HG03060 (cell line): ENCODE data around the gene SDHAF4.
"Not testable (repeated sequence)": the region's sequence is repeated elsewhere in the genome, so short reads cannot be mapped to it uniquely, and the experiment has no call there.

Experiments
- ATAC-seq: cut with Tn5 transposase; IDR thresholded peaks from one replicate; pipeline ENCODE4 v1.9.1; 2021; ENCODE audit warnings: low read depth, moderate number of reproducible peaks; ENCODE audit not compliant: unreplicated experiment

The SDHAF4 gene

GRCh38 chr6:70590400-70590799 is 23.7 kb downstream of the SDHAF4 start:
- ATAC-seq: no peak

DNA sequence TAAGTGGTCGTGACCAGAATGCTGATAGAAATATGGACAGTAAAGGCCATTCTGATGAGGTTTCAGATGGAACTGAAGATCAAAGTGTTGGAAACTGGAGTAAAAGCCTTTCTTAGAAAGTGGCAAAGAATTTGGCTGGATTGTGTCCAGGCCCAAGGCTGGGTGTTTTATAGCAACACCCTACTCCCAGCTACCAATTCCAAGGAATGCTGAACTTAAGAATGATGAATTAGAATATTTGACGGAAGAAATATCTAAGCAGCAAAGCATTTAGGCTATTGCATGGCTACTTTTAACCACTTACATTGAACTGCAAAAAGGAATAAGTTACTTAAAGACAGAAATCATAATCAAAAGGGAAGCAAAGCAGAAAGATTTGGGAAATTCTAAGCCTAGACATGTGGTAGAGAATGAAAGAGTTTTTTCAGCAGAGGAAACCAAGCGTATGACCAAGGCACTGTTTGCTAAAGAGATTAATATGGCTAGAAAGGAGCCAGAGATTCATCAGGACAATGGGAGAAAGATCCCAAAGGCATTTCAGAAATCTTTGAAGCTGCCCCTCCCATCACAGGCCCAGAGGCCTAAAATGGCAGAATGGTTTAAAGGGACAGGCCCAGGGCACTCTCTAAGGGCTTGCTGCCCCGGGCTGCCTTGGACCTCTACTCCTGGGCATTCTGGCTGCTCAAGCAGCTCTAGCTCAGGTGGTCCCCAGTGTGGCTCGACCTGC is 25.8 kb downstream of the SDHAF4 start:
- no peak for ATAC-seq

DNA sequence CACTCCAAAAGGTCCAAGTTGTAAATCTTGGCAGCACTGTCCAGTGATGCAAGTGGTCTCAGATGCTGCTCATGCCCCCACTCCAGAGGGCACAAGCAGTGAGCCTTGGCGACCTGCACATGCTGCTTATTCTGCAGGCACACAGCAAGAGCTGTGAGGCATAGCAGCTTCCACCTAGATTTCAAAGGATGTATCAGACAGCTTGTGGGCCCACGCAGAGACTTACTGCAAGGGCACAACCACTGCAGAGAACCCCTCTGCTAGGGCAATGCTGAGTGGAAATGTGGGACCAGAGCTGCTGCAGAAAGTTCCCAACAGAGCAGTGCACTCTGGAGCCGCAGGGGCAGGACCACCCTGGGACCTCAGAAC is 26.4 kb downstream of the SDHAF4 start:
- no peak for ATAC-seq

DNA sequence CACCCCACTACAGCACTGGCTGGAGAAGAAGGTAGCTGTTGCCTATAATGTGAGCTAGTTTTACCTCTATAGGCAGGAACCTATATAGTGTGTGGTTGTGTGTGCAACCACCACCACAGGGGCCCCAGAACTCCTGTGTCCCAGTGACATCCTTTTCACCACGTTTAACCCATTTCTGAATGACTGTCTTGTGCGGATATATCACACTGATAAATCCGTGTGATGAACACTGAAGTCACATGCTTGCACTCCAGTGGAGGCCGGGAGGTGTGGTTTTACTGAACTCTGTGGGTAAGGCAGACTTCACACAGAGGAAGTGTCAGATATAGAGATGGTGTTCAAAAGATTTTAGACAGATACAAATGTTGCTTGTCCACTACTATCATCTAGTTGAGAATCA is 32.5 kb downstream of the SDHAF4 start:
- no peak for ATAC-seq

DNA sequence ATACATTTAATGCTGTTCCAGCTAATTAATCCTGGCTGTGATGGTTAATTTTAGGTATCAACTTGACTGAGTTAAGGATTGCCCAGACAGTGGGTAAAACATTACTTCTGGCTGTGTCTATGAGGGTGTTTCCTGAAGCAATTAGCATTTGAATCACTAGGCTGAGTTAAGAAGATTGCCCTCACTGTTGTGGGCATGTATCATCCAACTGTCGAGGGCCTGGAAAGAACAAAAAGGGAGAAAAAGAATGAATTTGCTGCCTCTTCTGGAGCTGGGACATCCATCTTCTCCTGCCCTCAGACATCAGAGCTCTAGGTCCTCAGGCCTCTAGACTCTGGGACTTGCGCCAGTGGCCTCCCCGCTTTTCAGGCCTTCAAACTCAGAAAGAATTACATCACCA is 34.3 kb downstream of the SDHAF4 start:
- no peak for ATAC-seq

- ATAC-seq: no peak
These were observed 37.5 kb downstream of the SDHAF4 start for GRCh38 chr6:70604254-70604653.

DNA sequence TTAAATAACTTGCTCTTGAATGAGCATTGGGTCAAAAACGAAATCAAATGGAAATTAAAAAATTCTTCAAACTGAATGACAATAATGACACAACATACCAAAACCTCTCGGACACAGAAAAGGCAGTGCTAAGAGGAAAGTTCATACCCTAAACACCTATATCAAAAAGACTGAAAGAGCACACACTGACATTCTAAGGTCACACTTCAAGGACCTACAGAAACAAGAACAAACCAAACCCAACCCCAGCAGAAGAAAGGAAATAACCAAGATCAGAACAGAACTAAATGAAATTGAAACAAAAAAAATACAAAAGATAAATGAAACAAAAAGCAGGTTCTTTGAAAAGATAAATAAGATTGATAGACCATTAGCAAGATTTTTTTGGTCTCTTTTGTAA is 40.6 kb downstream of the SDHAF4 start:
- not testable (repeated sequence) for ATAC-seq

DNA sequence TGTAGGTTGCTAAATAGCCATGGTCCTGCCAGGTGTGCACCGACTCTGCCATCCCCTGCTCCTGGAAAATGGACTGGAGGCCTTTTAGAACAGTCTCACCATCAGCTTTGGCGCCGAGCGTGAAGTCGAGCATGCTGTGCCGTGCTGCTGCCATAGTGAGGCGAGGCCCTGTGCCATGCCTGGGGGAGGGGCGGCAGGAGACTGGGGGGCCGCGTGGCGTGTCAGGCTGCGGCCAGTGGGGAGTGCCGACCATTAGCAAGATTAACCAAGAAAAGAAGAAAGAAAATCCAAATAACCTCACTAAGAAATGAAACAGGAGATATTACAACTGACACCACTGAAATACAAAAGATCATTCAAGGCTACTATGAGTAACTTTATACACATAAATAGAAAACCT is 42.5 kb downstream of the SDHAF4 start:
- not testable (repeated sequence) for ATAC-seq

GRCh38 chr6:70616728-70617260 is 50.1 kb downstream of the SDHAF4 start:
- no peak for ATAC-seq

DNA sequence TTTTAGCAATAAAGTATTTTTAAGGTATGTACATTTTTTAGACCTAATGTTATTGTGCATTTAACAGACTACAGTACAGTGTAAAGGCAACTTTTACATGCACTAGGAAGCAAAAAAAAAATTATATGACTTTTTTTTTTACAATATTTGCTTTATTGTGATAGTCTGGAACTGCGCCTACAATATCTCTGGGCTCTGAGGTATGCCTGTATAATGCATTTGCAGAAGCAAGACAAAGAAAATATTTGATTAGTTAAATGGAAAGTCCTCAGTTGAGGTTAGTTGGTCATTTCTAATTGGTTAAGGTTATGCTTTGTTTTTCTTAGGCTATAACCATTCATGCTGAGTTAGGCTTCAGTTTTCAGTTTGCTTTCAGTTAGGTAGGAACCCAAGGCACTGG is 54.0 kb downstream of the SDHAF4 start:
- ATAC-seq: no peak

DNA sequence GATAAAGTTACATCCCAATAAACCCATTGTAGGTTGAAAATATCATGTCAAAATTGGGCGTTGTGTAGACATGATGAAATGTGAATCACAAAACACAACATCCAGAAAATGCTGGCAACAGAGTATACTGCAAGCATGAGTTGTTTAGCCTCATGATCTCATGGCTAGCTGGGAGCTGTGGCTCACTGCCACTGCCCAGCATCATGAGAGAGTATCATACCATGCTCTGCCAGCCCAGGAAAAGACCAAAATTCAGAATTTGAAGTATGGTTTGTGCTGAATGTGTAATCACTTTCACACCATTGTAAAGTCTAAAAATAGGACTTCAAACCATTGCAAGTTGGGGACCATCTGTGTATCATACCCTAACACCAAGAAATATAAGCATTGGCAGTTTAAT is 55.7 kb downstream of the SDHAF4 start:
- ATAC-seq: no peak

- no peak for ATAC-seq
These were observed 58.7 kb downstream of the SDHAF4 start for GRCh38 chr6:70625436-70625835.

DNA sequence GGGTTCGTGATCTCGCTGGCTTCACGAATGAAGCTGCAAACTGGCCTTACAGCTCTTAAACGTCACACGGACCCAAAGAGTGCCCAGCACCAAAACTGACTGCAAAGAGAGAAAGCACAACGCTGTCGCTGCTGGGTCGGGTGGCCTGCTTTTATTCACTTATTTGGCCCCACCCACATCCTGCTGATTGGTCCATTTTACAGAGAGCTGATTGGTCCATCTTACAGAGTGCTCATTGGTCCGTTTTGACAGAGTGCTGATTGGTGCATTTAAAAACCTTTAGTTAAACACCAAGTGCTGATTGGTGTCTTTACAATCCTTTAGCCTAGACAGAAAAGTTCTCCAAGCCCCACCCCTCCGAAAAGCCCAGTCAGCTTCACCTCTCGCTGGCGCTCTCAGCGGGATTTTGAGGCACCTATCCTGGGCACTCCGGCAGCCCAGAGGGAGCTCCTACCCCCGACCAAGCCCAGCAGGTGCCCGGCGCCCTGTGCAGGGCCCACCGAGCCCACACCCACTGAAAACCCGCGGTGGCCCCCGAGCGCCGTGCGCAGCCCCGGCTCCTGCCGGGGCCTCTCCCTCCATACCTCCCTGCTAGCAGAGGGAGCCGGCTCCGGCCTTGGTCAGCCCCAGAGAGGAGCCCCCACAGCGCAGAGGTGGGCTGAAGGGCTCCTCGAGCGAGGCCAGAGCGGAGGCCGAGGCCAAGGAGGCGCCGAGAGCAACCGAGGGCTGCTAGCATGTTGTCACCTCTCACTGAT is 60.9 kb downstream of the SDHAF4 start:
- ATAC-seq: no peak

DNA sequence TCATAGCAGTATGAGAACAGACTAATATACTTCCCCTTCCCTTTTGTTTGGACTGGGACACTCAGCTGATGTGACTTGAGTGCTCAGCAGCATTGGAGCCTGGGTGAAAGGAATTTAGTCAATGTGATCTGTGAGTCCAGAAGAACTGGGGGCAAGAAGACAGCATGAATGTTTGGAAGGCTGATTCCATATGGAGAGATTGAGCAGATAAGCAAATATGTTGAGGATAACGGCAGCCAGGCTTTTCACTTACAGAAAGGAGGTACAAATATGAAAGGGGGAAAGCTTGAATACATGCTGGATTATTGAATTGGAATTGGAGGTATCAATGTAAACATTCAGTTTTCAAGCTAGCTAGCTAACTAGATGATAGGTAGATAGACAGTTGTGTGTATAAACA is 63.2 kb downstream of the SDHAF4 start:
- no peak for ATAC-seq

- ATAC-seq: no peak
These were observed 67.1 kb downstream of the SDHAF4 start for GRCh38 chr6:70633870-70634269.

- ATAC-seq: no peak
These were observed 69.9 kb downstream of the SDHAF4 start for GRCh38 chr6:70636596-70636995.

DNA sequence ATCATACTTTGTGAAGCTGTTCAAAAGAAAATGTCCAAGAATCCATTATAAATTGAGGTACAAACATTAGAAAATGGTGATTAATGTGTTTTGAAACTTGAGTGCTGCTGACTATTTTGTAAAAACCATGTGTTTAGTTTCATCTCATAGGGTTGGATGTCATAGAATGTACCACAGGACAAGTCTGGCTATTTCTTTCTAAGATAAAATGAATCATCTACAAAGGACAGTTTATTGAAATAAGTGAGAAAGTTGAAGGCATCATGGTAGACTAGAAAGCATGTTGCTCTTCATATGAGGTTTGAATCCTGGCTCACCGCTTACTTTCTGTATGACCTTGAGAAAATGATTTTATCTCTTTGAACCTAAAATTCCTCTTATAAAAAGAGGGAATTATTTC is 71.7 kb downstream of the SDHAF4 start:
- no peak for ATAC-seq
